Measurements from ENCODE around the gene TMEM25.

TMEM25 gene

DNA sequence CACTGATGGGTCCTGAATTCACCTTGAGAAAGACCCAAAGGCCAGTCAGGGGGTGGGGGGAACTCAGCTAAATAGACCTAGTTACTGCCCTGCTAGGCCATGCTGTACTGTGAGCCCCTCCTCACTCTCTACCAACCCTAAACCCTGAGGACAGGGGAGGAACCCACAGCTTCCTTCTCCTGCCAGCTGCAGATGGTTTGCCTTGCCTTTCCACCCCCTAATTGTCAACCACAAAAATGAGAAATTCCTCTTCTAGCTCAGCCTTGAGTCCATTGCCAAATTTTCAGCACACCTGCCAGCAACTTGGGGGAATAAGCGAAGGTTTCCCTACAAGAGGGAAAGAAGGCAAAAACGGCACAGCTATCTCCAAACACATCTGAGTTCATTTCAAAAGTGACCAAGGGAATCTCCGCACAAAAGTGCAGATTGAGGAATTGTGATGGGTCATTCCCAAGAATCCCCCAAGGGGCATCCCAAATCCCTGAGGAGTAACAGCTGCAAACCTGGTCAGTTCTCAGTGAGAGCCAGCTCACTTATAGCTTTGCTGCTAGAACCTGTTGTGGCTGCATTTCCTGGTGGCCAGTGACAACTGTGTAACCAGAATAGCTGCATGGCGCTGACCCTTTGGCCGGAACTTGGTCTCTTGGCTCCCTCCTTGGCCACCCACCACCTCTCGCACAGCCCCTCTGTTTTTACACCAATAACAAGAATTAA, 6.1 kb upstream of the TMEM25 start:
- Histone ChIP-seq H3K4me1 (ENCODE audit: control insufficient read depth, low read length) (peaks cover 4% of the 10 kb centered on the region), H3K9me2 (replicated peaks; ENCODE audit: control insufficient read depth, low read length) (no peaks in the 10 kb centered on the region), H4K20me1 (ENCODE audit: control insufficient read depth, insufficient read depth, low read depth, low read length) (no peaks in the 10 kb centered on the region), H3F3A (ENCODE audit: control insufficient read depth, insufficient read depth) (peaks cover 20% of the 10 kb centered on the region), H3K9me3 (ENCODE audit: control insufficient read depth, insufficient read depth, low read length) (no peaks in the 10 kb centered on the region), H3K4me3 (ENCODE audit: low read length) (no peak overlapping the region), H3K79me2 (ENCODE audit: control insufficient read depth, low read length) (no peaks in the 10 kb centered on the region), H3K4me2 (ENCODE audit: low read length) (no peak overlapping the region), H3K27ac (ENCODE audit: low read depth, low read length) (no peak overlapping the region), H3K27me3 (ENCODE audit: control insufficient read depth, low read length) (no peaks in the 10 kb centered on the region), H3K36me3 (ENCODE audit: control insufficient read depth, low read length) (peaks cover 50% of the 10 kb centered on the region)
- TF ChIP-seq EZH2phosphoT487 (IDR thresholded peaks at IDR 0.05; ENCODE audit: borderline replicate concordance, low read length): no peak
- TF ChIP-seq, protein P1, sequence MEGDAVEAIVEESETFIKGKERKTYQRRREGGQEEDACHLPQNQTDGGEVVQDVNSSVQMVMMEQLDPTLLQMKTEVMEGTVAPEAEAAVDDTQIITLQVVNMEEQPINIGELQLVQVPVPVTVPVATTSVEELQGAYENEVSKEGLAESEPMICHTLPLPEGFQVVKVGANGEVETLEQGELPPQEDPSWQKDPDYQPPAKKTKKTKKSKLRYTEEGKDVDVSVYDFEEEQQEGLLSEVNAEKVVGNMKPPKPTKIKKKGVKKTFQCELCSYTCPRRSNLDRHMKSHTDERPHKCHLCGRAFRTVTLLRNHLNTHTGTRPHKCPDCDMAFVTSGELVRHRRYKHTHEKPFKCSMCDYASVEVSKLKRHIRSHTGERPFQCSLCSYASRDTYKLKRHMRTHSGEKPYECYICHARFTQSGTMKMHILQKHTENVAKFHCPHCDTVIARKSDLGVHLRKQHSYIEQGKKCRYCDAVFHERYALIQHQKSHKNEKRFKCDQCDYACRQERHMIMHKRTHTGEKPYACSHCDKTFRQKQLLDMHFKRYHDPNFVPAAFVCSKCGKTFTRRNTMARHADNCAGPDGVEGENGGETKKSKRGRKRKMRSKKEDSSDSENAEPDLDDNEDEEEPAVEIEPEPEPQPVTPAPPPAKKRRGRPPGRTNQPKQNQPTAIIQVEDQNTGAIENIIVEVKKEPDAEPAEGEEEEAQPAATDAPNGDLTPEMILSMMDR (IDR thresholded peaks at IDR 0.05; ENCODE audit: low read depth, low read length, poor library complexity, severe bottlenecking): no peak

DNA sequence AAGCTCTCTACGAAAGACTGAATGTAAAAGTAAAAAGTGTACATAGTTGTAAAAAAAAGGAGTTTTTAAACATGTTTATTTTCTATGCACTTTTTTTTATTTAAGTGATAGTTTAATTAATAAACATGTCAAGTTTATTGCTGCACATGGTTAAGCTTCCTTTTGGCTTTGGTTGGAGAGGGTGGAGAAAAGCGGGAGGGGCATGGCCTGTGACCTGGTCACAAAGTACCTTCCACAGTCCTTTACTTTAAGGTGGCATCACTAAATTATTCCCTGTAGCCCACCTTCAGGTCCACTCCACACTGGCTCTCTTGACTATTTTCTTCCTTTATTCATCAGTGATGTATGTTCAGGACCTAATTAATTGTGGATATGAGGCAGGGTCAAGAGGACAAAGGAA, 4.3 kb upstream of the TMEM25 start:
- Histone ChIP-seq H3K79me2 (ENCODE audit: control insufficient read depth, low read length) (no peaks in the 10 kb centered on the region), H3K4me2 (ENCODE audit: low read length) (no peak overlapping the region), H3K4me3 (ENCODE audit: low read length) (no peak overlapping the region), H3F3A (ENCODE audit: control insufficient read depth, insufficient read depth) (peaks cover 20% of the 10 kb centered on the region), H3K9me3 (ENCODE audit: control insufficient read depth, insufficient read depth, low read length) (no peaks in the 10 kb centered on the region), H4K20me1 (ENCODE audit: control insufficient read depth, insufficient read depth, low read depth, low read length) (no peaks in the 10 kb centered on the region), H3K36me3 (ENCODE audit: control insufficient read depth, low read length) (peaks cover 32% of the 10 kb centered on the region), H3K9me2 (replicated peaks; ENCODE audit: control insufficient read depth, low read length) (no peaks in the 10 kb centered on the region), H3K27me3 (ENCODE audit: control insufficient read depth, low read length) (0 out of 2 replicates have a peak, but pooled peaks cover 3% of the 10 kb centered on the region), H3K27ac (ENCODE audit: low read depth, low read length) (no peak overlapping the region), H3K4me1 (ENCODE audit: control insufficient read depth, low read length) (peaks cover 16% of the 10 kb centered on the region)
- no peak for TF ChIP-seq EZH2phosphoT487 (IDR thresholded peaks at IDR 0.05; ENCODE audit: borderline replicate concordance, low read length)
- TF ChIP-seq, protein P1 (IDR thresholded peaks at IDR 0.05; ENCODE audit: low read depth, low read length, poor library complexity, severe bottlenecking): no peak

DNA sequence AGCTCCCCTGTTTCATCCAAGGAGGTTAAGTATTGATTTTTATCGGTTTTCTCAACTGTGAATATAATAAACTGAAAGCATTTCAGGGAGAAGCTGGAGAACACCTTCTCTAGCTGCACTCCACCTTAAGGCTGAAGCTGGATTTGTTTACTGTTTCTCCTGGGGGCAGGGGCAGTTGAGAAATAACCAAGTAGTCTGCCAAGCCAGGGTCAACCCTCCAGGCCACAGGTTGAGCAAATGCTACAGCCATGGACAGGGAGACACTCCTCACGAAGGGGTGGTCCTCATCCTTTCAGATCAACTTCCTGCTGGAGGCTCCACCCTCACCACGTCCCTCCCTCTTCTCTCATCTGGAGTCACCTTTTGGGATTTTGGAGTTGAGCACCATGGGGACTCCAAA, 3.9 kb upstream of the TMEM25 start, which contains the start of gene TTC36:
TSS of gene TTC36 (plus strand) at position 366 of the 400 bp plus-strand sequence. CDS start at position 387, 21 bp downstream.
- no peak within 1 kb of the TSS for H3K4me3 ChIP-seq (ENCODE audit: low read length)
- H3K36me3 ChIP-seq (ENCODE audit: control insufficient read depth, low read length): peaks cover 28% of the 10 kb centered on the region
- H3K27me3 ChIP-seq (ENCODE audit: control insufficient read depth, low read length): 0 out of 2 replicates have a peak, but pooled peaks cover 3% of the 10 kb centered on the region
- H3K9me2 ChIP-seq (replicated peaks; ENCODE audit: control insufficient read depth, low read length): no peaks in the 10 kb centered on the region
- H3K79me2 ChIP-seq (ENCODE audit: control insufficient read depth, low read length): no peaks in the 10 kb centered on the region
- H3K4me1 ChIP-seq (ENCODE audit: control insufficient read depth, low read length): peaks cover 18% of the 10 kb centered on the region
- H3F3A ChIP-seq (ENCODE audit: control insufficient read depth, insufficient read depth): peaks cover 20% of the 10 kb centered on the region
- H4K20me1 ChIP-seq (ENCODE audit: control insufficient read depth, insufficient read depth, low read depth, low read length): no peaks in the 10 kb centered on the region
- no peaks in the 10 kb centered on the region for H3K9me3 ChIP-seq (ENCODE audit: control insufficient read depth, insufficient read depth, low read length)
- no peak within 1 kb of the TSS for H3K4me2 ChIP-seq (ENCODE audit: low read length)
- no peak within 1 kb of the TSS for H3K27ac ChIP-seq (ENCODE audit: low read depth, low read length)
- no peak for TF ChIP-seq EZH2phosphoT487 (IDR thresholded peaks at IDR 0.05; ENCODE audit: borderline replicate concordance, low read length)
- TF ChIP-seq, protein P1 (IDR thresholded peaks at IDR 0.05; ENCODE audit: low read depth, low read length, poor library complexity, severe bottlenecking): no peak

All from DOHH2 (cell line).